Activated CD8-positive, alpha-beta memory T cell treated with anti-CD3 and anti-CD28 coated beads for 4 hours (primary cell): Measurements from ENCODE around the gene LILRA1.
"Not testable (repeated sequence)": the region's sequence is repeated elsewhere in the genome, so short reads cannot be mapped to it uniquely, and the experiment has no call there.

ENCODE experiments used
- DNase-seq, 2 donors: peaks; one replicate each; pipeline ENCODE4 v3.0.0-alpha.2; 2020; ENCODE audit warnings: low read depth in 2 of 2

The LILRA1 gene

DNA sequence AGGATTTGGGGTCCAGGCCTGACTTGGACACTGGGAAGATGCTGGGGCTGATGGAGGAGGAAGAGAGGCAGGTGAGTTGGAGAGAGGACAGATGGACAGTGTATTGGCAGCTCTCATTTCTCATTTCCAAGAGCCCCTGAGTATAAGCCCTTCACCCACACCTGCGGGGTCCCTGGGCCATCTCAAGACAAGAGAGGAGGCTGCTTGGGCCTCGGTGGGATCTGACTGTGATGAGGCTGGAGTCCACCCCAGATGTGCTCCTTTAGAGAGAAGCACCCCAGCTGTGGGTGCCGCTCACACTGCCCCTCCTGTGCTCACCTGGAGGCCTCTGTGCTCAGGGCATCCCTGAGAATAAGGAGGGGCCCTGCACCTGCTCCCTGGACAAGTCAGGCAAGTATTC is 16.1 kb upstream of the LILRA1 start:
- no peak for DNase-seq

DNA sequence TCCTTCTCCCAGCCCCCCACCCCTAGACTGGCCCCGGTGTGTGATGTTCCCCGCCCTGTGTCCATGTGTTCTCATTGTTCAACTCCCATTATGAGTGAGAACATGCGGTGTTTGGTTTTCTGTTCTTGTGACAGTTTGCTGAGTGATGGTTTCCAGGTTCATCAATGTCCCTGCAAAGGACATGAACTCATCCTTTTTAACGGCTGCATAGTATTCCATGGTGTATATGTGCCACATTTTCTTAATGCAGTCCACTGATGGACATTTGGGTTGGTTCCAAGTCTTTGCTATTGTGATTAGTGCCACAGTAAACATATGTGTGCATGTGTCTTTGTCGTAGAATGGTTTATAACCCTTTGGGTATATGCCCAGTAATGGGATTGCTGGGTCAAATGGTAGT is 15.2 kb upstream of the LILRA1 start:
- not testable (repeated sequence) for DNase-seq

DNA sequence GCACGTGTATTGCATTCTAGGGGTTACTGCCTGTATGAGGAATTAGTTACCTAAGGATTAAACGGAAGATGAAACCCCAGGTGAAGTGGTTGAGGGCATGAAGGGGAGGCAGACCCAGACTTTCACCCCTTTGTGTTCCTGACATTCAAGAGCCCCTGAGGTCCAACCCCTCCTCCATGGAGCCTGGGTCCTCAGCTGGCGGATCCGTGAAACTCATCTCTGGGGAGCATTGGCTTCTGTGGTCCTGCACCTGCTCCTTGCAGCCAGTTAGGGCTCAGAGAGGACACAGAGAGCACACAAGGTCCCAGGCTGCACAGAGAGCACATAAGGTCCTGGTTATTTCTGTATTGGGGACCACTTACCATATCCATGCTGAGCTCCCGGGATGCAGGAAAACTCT is 7.0 kb upstream of the LILRA1 start:
- no peak for DNase-seq

DNA sequence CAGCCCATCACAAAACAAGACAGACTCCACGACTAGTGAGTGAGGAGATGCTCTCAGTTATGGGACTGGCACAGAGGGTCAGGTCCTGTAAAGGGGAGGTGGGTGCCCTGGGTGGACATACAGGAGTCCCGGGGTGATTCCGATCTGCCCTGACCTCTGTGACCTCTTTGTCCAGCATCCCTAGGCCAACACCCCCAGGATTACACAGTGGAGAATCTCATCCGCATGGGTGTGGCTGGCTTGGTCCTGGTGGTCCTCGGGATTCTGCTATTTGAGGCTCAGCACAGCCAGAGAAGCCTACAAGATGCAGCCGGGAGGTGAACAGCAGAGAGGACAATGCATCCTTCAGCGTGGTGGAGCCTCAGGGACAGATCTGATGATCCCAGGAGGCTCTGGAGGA is 6.4 kb upstream of the LILRA1 start:
- no peak for DNase-seq

DNA sequence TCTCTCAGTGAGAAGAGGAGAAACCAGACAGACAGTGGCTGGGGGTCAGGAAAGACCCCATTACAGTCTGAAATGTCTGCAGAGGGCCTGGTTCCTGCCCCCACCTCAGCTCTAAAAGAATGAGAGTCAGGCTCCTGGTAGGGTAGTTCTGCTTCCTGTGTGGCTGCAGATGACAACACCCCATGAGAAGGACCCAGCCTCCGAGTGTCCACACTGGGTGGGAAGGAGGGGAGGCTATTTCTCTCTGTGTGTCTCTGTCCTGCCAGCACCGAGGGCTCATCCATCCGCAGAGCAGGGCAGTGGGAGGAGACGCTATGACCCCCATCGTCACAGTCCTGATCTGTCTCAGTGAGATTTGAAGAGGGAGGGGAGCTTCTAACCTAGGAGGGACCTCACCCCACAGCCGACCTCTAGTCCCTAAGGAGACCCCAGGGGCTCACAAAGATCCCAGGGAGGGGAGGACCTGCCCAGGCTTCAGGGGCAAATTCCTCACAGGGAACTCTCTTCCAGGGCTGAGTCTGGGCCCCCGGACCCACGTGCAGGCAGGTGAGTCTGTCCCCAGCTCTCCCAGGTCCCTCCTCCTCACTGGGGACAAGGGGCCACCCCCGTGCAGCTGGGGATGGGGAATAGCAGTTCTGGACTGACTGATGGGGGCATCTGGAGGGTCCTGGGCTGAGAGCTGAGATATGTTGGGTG is 647 bp downstream of the LILRA1 start:
- DNase-seq = not testable (repeated sequence)

DNA sequence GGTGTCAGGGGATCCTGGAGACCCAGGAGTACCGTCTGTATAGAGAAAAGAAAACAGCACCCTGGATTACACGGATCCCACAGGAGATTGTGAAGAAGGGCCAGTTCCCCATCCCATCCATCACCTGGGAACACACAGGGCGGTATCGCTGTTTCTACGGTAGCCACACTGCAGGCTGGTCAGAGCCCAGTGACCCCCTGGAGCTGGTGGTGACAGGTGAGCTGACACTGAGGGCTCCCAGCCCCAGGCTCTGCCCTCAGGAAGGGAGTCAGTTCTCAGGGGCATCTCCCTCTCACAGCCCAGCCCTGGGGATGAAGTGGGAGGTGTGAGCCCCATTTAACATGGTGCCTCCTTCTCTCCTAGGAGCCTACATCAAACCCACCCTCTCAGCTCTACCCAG is 1.3 kb downstream of the LILRA1 start:
- no peak for DNase-seq

DNA sequence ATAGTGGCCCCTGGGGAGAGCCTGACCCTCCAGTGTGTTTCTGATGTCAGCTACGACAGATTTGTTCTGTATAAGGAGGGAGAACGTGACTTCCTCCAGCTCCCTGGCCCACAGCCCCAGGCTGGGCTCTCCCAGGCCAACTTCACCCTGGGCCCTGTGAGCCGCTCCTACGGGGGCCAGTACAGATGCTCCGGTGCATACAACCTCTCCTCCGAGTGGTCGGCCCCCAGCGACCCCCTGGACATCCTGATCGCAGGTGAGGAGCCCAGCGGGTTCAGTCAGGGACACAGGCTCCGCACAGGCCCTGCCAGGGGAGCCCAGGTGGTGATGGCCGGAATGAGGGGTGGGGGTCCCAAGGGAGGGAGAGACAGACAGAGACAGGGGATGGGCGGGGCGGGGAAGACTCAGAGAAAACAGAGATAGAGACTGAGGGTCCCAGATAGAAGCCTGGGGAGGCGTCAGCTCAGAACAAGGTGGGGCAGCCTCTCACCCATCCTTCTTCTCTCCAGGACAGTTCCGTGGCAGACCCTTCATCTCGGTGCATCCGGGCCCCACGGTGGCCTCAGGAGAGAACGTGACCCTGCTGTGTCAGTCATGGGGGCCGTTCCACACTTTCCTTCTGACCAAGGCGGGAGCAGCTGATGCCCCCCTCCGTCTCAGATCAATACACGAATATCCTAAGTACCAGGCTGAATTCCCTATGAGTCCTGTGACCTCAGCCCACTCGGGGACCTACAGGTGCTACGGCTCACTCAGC is 2.4 kb downstream of the LILRA1 start:
- not testable (repeated sequence) for DNase-seq

DNA sequence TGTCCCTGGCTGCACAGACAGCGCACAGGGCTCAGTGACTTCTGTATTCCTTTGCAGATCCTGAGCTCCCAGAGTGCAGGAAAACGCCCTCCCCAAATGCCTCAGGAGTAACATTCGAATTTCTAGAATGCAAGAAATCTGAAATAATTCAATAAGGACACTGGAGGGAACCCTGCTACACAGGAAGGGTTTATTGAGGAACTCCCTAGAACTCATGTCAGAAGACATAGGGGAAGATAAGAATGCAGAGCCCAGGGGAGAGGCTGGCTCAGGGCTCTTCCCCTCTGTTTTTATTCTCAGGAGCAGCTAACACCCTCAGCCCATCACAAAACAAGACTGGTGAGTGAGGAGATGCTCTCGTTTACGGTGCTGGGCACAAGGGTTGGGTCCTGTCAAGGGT is 6.8 kb downstream of the LILRA1 start:
- DNase-seq = no peak

DNA sequence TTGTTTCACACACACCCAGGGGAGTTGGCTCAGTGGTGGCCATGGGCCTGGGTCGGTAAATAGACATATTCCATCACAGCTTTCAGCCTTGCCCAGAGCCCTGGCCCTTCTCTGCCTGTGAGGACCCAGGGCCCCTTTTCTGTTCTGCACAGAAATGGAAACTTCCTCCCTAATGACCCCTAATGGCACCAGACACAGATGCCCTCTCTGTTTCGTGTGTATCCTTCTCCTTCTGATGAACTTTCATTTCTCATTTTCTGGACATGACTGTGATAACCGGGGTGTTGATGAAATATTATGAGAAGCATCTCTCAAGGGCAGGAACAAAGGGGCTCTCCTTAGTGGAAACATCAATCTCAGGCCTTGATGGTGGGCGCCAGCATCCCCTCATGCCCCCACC is 12.8 kb downstream of the LILRA1 start:
- DNase-seq = no peak

DNA sequence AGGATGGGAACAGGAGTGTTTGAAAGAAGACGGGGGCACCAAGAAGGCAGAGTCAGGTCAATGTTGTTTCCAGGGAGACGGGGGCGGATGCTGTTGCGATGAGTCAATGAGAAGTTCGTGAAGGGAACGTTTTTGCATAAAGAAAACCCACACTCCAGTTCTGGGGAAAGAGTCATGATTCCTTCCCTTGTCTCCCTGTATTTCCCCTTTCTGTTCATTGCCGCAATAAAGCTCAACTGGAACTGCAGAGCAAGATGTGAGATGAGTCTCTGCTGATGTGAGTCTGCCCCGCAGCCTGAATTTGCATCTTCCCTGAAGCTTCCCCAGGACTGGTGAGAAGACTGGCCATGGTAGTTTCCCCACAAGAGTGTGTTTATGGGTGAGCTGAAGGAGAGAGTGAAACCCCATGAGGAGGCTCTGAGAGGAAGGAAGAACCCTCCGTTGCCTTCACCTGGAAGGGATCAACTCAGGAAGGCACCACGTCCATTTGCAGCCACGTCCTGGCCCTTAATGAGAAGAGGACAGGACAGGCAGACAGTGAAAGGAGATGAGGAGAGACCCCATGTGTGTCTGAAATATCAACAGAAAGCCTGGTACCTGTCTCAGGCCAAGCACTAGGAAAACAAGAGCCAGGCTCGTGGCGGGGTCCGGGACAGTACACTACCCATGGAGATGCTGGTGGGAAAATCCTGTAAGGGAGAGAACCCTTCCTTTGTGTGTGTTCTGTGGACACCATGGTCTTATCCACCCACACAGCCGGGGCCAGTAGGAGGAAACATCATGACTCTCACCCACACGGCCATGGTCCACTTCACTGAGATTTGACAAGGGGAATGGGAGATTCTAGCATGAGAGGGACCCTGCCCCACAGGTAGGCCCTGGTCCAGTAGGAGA is 13.7 kb downstream of the LILRA1 start:
- DNase-seq = no peak

DNA sequence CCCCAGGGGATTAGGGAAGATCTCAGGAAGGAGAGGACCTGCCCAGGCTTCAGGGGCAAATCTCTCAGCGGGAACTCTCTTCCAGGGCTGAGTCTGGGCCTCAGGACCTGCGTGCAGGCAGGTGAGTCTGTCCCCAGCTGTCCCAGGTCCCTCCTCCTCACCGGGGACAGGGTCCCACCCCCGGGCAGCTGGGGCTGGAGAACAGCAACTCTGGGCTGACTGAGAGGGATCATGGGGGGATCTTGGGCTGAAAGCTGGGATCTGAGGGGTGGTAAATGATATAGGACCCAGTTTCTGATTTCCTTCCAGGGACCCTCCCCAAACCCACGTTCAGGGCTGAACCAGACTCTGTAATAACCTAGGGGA is 14.3 kb downstream of the LILRA1 start:
- no peak for DNase-seq

DNA sequence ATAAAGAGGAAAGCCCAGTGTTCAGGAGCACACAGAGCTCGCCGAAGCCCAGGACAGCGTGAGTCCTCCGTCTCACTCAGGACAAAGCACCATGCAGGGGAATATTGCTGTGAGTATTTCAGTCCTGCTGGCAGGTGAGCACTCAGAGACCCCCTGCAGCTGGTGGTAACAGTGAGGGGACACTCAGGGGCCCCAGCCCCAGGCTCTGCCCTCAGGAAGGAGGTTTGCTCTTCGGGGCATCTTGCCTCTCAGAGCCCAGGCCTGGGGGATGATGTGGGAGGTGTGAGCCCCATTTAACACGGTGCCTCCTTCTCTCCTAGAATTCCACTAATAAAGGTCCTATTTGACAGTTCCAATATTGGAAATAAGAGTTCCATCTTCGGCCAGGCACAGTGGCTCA is 14.8 kb downstream of the LILRA1 start:
- DNase-seq = no peak

DNA sequence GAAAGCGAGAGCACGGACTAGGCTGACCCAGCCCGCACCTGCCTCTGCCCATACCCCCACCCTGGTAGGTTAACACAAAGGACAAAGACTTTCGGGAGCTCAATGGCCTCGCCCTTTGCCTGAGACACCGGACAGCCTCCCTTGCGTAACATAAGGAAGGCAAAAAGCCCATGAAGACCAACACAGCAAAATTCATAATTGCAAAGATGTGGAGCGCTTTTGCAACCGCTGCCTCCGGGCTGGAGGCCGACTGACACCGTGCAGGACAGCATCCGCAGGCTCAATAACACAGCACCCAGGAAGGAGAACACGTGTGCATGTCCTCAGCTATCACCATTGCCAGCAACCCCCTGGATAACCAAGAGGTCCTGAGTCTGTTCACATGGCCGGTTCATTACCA is 15.4 kb downstream of the LILRA1 start:
- DNase-seq = no peak

DNA sequence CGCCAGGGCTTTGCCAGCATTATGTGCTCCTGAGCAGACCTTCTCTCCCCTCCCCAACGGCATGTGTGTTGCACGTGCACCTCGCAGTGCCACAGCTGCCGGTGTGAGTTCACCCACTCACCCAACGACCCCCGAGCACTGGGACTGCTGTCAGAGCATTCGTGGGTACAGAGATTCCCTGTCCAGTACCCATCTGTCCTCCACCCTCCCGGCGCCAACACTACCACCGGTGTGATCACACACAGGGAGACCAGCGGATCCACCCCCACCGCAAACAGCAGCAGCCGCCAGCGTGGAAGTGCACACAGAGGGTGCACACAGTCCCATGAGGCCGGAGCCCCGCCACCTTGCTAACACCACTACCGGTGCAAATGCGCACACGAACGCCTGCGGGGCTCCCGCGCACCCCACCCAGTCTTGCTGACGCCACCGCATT is 15.9 kb downstream of the LILRA1 start:
- DNase-seq = no peak

DNA sequence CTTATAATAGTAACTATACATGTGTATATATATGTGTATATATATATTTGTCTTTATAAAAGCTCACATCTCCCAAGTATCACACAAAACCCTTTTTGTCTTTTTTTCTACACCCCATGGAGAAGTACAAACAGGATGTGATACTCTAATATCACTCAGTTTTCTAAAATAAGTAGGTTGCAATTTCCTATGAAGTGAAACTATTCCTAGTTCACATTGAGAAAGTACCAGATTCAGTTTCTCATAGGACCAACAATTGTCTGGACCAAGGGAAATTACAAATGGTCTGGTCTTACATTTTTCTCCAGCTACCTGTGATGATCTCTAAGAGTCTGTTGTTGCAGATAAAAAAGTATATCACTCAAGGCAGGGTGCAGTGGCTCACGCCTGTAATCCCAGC is 19.0 kb downstream of the LILRA1 start:
- DNase-seq = no peak

DNA sequence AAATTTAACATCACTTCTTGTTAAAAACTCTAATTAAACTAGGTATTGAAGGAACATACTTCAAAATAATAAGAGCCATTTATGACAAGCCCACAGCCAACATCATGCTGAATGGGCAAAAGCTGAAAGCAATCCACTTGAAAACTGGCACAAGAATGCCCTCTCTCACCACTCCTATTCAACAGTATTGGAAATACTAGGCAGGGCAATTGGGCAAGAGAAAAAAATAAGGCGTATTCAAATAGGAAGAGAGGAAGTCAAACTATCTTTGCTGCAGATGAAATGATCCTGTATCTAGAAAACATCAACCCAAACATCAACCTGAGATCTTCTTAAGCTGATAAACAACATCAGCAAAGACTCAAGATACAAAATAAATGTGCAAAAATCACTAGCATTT is 21.3 kb downstream of the LILRA1 start:
- DNase-seq = no peak

DNA sequence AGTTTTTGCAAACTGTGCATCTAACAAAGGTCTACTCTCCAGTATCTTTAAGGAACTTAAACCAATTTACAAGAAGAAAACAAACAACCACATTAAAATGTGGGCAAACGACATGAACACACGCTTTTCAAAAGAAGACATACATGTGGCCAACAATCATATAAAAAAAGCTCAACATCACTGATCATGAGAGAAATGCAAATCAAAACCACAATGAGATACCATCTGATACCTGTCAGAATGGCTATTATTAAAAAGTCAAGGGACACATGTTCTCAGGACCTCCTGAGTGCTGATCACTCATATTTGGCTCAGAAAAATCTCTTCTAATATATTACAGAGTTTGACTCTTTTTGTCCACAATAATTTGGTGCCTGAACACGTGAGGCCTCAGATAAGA is 22.6 kb downstream of the LILRA1 start:
- no peak for DNase-seq

DNA sequence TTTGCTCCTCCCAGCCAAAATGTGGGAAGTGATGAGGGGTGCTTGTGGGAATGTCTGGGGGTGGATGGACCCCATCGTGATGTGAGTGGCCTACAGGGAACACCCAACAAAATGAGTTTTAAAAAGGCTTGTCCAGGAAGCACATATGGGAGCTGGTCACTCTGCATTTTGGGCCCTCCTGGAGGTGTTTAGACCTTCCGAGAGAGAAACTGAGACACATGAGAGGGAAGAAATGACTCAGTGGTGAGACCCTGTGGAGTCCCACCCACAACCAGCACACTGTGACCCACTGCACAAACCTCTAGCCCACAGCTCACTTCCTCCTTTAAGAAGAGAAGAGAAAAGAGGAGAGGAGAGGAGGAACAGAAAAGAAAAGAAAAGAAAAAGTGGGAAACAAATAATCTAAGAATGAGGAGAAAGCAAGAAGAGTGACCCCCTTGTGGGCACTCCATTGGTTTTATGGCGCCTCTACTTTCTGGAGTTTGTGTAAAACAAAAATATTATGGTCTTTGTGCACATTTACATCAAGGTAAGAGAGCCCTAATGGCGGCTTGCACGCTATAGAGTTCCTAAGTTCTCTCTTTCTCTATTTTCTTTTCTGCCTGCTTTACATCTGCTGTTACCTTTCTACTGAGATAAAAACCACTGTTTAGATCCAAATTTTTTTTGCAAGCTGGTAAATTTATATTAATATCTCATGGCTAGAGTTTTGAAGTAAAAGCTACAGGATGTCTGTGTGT is 23.6 kb downstream of the LILRA1 start:
- no peak for DNase-seq

DNA sequence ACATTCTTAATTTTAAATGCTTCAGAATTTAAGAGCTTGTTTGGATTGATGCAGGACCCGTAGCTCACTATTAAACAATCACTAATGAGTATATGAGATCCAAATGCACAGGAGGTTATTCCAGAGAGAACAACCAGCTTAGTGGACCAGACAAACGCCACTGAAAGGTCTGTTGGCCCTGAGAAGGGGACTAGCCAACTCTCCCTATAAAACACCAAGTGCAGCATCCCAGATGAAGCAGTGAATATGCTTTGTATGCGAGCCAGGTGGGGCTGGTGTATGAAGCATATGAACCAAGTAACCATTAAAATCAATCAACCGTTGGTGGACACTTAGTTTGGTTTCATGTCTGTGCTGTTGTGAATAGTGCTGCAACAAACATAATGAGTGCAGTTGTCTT is 27.0 kb downstream of the LILRA1 start:
- no peak for DNase-seq

DNA sequence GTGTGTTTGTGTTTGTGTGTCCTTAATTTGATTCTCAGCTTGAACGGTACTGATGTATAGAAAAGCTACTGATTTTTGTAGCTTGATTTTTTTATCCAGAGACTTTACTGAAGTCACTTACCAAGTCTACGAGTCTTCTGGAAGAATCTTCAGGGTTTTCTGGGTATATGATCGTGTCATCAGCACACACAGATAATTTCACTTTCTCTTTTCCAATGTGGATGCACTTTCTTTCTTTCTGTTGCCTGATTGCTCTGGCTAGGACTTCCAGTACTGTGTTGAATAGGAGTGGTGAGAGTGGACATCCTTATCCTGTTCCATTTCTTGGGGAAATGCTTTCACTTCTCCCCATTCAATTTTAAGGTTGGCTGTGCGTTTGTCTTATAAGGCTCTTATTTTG is 29.0 kb downstream of the LILRA1 start:
- DNase-seq = no peak

DNA sequence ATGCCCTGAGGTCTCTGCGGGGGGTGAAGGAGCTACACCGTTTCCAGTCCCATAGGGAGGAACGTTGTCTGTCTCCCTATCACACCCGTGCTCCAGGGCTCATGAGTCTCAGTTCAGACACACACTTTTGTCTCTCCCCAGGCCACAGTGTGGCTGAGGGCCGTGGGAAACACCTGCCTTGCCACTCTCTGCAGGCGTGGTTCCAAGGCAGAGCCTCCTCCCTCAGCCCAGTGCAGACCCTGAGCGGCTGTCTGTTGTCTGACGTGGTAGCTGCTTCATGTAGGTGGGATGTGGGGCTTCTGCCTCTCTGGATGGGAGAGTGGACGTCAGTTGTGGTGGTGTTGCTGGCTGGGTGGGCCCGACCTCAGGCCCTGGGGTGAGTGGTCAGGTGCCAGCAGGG is 30.8 kb downstream of the LILRA1 start:
- not testable (repeated sequence) for DNase-seq
